GM18517 (cell line): Measurements from ENCODE around the gene ESF1.
A peak's percentile ranks its signal among the peaks of the same experiment; 100 is the strongest.
"Not testable (repeated sequence)": the region's sequence is repeated elsewhere in the genome, so short reads cannot be mapped to it uniquely, and the experiment has no call there.

ENCODE experiments used
- ATAC-seq: cut with Tn5 transposase; IDR thresholded peaks from one replicate; pipeline ENCODE4 v1.9.1; 2021; ENCODE audit warnings: mild to moderate bottlenecking, moderate library complexity; ENCODE audit not compliant: unreplicated experiment

ESF1 gene

DNA sequence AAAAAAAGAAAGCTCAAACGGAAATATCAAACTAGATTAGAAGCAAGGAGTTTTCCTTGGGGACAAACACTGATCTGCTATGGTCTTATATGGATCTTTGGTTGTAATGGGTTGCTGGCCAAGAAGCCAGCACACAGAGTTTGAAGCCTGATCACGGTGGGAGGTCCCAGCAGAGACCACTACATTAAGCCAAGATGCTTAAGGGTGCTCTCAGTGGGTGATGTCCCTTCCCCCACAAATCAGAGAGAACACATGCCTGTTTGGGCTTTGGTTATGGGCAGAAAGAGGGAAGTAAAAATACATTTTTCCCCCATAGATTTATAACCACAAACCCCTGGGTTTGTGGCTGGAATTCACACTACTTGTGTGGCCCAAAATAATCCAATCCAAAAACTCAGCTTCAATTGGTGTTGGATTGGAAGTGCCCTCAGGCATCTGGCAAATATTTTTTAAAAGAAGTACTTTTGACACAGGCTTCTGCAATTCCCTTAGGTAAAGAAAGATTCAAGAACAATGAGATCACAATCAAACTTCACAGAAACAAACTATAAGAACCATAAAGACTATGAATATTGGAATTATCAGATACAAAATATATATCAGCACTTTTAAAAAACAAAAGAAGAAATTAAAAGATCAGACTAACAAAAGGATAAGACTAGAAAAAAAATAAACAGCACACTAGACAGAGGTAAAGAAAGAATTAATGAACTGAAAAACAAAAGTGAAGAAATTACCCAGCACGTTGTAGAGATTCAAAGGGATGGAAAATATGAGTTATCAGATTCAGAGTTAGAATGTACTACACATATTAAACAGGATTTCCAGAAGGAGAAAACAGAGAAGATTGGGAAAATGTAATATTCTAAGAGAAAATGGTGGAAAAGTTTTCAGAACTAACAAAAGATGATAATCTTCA lies 44.7 kb downstream of the ESF1 start:
- no peak for ATAC-seq

GRCh38 chr20:13738187-13738586 lies 46.5 kb downstream of the ESF1 start:
- ATAC-seq: not testable (repeated sequence)

DNA sequence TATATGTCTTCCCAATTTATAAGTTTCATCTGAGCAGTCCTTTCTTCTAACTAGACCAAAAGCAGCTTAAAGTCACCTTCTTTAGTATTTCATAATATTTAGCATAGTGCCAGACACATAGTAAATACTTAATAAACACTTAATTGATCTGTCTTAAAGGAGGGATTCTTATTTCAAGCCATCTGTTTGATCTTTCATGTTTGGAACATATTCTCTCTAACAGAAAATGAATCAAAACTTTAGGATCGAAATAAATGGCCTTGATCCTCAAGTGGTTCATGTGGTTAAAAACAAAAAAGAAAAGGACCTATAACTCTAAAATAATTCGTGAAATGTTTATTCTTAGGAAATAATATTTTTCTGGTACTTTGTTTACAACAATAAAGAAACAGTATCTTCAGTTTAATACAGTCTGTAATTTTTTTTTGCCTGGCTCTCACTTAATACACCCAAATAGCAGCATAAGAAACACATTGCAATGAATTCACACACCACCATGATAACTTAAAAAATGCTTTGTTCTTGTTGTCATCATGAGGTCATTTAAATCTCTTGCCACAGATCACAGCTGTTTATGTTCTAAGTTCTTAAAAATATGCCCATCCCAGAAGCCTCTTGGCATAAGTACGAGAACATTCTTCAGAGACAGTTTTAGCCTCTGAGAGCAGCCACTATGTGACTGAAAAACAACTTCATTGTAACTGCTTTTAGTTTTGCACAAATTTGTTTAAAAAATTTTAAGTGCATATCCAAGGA lies 48.1 kb downstream of the ESF1 start:
- ATAC-seq: no peak

DNA sequence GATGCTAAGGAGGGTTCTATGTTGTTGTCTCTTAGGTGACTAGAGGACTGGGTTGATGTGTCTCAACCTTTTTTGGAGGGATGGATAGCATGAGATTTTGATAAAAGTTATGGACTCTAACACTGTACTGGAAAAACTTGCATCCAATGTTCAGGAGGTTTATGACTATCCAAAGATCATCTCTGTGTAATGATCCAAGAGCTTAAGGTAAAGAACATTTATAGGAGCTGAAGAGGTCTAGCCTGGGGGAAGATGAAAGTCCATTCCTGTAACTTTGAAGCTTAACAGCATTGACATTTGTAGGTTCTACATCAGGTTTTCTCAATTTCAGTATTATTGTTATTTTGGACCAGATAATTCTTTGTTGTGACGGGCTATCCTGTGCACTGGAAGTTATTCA lies 48.9 kb downstream of the ESF1 start:
- no peak for ATAC-seq

GRCh38 chr20:13723011-13723410 lies 61.7 kb downstream of the ESF1 start:
- no peak for ATAC-seq

DNA sequence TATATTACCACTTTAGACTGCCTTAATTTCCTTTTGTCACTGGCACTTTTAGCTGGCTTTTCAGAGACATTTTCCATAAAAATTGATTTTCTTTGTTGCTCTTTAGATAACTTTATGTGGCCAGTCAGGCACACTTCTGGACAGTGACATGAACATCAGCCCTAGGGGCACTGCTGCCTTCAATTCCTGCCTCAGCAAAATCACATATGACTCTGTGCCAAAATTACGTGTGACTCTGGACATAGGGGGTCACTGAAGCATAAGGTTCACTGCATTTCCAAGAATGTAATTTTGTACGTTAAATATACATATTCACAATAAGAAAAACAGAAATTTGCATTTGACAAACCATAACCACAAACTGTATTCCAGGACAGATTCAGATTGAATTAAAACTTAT lies 66.5 kb downstream of the ESF1 start:
- peak; percentile 21 for ATAC-seq

GRCh38 chr20:13717631-13718044 lies 67.1 kb downstream of the ESF1 start:
- ATAC-seq: peak; percentile 95

- ATAC-seq: no peak
Observed at GRCh38 chr20:13715171-13715570, 69.5 kb downstream of the ESF1 start.

DNA sequence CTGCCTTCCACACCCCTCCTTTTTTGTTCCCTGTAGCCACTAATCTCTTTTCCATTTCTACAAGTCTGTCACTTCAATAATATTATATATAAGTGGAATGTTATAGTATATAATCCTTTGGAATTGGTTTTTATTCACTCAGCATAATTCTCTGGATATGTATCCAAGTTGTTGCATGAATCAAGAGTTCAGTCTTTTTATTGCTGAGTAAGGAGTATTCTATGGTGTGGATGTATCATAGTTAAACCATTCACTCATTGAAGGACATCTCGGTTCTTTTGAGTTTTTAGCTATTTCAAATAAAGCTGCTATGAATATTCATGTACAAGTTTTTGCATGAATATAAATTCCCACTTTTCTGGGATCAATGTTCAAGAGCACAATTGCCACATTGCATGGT lies 76.5 kb downstream of the ESF1 start:
- ATAC-seq: no peak

DNA sequence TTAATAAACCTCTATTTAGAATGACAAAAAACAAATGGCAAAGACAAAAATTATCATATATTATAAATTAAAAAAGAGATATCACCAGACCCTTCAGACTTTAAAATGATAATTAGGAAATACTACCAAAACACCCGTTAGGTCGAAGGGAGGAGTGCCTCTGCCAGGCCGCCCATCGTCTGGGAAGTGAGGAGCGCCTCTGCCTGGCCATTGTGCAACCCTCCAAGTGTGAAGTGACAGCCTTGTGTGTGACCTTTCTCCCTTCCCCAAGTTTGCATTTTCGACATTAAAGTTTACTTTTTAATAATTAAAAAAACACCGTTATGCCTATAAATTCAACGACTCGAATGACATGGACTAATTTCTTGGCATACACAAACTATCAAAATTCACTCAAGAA lies 81.5 kb downstream of the ESF1 start:
- ATAC-seq: no peak

GRCh38 chr20:13701486-13701885 lies 83.2 kb downstream of the ESF1 start:
- no peak for ATAC-seq

- ATAC-seq: no peak
Observed at GRCh38 chr20:13700761-13701160, 84.0 kb downstream of the ESF1 start.

DNA sequence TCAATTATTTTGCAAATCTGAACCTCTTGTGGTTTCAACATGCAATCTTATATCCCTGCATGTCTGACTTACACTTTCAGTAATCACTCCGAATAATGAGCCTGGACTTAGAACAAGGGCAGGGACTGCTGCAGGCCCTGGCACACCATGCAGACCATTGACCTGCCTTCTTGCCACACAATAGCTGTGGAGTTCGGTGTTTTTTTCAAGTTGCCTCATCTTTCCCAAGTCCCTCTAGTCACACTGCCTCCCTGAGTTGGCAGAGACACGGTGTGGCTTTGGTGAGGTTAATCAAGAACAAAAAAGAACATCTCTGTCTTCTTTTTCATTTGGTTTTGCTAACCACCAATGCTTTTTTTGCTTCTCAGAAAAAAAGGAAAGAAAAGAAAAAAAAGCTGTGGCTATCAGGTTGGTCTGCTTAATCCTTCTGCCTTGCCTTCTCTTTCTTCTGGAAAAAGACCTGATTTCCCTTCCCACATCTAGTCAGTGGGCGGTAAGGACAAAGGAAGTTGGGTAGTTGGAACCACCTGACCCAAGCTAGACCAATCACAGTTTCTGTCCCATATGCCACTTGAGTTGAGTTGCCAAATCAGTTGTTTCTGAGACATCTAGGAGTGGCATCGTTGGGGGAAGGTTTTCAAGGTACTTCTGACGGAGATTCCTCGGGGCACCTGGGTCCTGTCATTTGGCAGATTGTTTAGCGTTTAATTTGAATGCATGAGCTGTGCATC lies 90.1 kb downstream of the ESF1 start:
- ATAC-seq: no peak

- no peak for ATAC-seq
Observed at GRCh38 chr20:13692802-13693736, 91.7 kb downstream of the ESF1 start.

DNA sequence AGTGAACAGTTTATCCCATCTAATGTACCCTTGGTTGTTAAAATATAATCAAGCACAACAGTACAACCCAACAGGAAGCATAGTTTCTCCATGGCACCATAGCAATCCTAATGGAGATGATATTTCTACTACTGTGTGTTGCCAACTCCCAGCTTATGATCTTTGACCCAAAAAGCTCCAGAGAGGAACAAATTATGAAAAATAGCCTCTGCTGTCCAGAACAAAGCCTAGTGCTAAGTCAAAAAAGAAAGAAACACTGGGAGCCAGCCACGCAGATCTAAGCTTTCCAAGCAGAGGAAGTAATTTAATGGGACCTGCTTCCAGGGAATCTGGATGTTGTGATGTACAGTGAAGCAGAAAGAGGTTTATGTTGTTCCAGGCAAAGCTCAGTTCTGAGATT lies 93.8 kb downstream of the ESF1 start:
- ATAC-seq: no peak

DNA sequence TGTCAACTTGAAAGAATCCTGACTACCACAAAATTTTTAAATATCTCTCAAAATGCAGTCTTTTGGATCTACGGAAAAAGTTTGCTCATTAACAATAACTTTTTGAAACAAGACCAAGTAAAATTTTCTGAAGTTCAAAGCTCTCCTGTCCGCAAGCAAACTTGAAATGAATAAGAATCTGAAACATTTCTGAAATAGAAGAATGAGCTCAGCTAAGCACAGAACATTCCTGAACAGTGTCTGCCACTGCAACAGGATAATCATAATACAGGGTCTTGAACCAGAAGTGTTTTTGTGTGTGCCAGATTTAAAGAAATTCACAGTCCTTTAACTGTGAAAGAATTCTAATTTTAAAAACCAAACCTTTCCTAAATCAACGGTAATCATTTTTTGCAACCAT lies 96.9 kb downstream of the ESF1 start:
- no peak for ATAC-seq

- no peak for ATAC-seq
Observed at GRCh38 chr20:13685623-13686022, 99.1 kb downstream of the ESF1 start.

DNA sequence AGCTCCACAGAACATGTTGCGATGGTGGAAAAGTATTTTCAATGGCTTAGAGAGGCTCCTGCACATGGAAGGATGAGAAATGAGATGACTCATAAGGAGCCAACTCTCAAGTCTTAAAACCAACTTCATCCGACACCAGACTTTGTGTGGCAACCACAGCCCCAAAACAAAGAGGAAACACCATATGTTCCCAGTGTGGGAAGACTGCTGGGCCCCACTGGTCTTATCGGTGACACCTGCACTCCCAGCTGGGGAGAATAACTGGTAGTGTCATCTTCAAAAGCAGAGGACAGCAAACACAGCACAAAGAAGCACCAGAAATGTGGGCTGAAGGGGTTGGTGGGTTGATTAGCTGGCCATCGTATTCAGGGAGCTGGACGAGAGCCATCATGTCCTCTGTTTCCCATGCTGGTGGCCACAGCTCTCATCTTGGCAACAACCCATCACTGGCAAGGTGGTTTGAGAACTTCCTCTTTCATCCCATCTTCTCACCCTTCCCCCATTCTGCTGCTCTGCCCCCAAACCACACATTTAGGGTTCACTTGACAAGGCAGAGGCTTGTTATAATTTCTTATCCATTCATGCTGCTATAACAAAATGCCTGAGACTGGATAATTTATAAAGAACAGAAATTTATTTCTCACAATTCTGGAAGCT lies 100.0 kb downstream of the ESF1 start:
- ATAC-seq: peak; percentile 58

DNA sequence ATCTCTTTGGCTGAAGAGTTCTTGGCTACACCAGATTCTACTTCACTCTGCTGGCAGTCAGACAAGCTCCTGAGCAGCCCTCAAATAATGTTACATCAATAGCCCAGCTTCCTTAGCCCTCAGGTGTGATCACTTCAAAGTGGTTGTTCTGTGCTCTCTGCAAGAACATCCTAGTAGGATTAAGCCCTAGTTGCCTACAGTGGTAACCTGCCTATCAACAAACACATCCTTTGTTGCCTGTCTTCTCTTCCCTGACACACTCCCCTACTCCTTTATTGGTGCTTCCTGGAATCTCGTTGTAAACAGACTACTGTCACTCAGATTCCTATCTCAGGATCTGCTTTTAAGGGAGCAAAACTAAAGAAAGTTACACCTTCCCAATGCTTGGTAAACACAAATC lies 100.9 kb downstream of the ESF1 start:
- ATAC-seq: no peak
